Upper lobe of right lung (tissue), 1 donor: ENCODE results near the gene DTWD2. TPM values are rescaled to one million over a fixed set of nuclear protein-coding genes. Genes with fewer than 3 reads are reported as not detected.
A peak's percentile ranks its signal among the peaks of the same experiment; 100 is the strongest.

Experiments used
- ATAC-seq: fragments of 200-7000 bp; cut with Tn5 transposase; one replicate; pipeline ENCODE4 v1.9.1; 2020; ENCODE audit warnings: mild to moderate bottlenecking, moderate library complexity
- DNase-seq: peaks from one replicate; pipeline ENCODE4 v3.0.0-alpha.2; 2020
- H3K27ac ChIP-seq: fragments of 200-600 bp; one replicate; pipeline ENCODE4 v1.8.0; 2022
- H3K27me3 ChIP-seq: fragments of 200-600 bp; one replicate; pipeline ENCODE4 v1.8.0; 2022; ENCODE audit warnings: mild to moderate bottlenecking
- H3K36me3 ChIP-seq: fragments of 200-600 bp; one replicate; pipeline ENCODE4 v1.8.0; 2022
- H3K4me1 ChIP-seq: fragments of 200-600 bp; one replicate; pipeline ENCODE4 v1.8.0; 2022
- H3K4me3 ChIP-seq: fragments of 200-600 bp; one replicate; pipeline ENCODE4 v1.8.0; 2022; ENCODE audit warnings: mild to moderate bottlenecking
- H3K9me3 ChIP-seq: fragments of 200-600 bp; one replicate; pipeline ENCODE4 v1.8.0; 2022
- CTCF ChIP-seq: fragments of 200-600 bp; IDR thresholded peaks from one replicate; pipeline ENCODE4 v1.8.0; 2022; ENCODE audit warnings: antibody characterized with exemption
- intact Hi-C: fragments of 100-400 bp; cut with DNase I; formaldehyde crosslinking; loops from one replicate; pipeline ENCODE4 v1.11.0; 2022
- total RNA-seq: library from RNA; stranded (reverse); fragmentation: NEBNext Ultra II Directional; extraction: Animal tissue kit (Norgen Biotek cat#: 25700); gene quantifications from one replicate; pipeline ENCODE4 v1.2.1, GENCODE V29; 2021
- donor health status: DM: no; HTN: yes; CAD: no; lungs with severe emphysema.

Gene DTWD2
- total RNA-seq, 1 donor from 2014 or later = 8.5 TPM

GRCh38 chr5:118796081-118796480 lies 192.3 kb downstream of the DTWD2 start:
- H3K4me3 ChIP-seq = no peak overlapping the region
- intact Hi-C loops = no loop called here
- no peak overlapping the region for H3K27ac ChIP-seq
- DNase-seq (no peak), ATAC-seq (no peak)
- peaks cover 8% of the 10 kb centered on the region for H3K4me1 ChIP-seq
- no peaks in the 10 kb centered on the region for H3K36me3 ChIP-seq
- H3K9me3 ChIP-seq = no peaks in the 10 kb centered on the region
- TF ChIP-seq CTCF = no peak
- H3K27me3 ChIP-seq = no peaks in the 10 kb centered on the region

- no peak overlapping the region for H3K4me3 ChIP-seq
- no peak for ATAC-seq
- no peak for DNase-seq
- H3K36me3 ChIP-seq = no peaks in the 10 kb centered on the region
- TF ChIP-seq CTCF = no peak
- intact Hi-C loops = no loop called here
- H3K27ac ChIP-seq = no peak overlapping the region
- peaks cover 8% of the 10 kb centered on the region for H3K4me1 ChIP-seq
- no peaks in the 10 kb centered on the region for H3K9me3 ChIP-seq
- H3K27me3 ChIP-seq = no peaks in the 10 kb centered on the region
Measured at GRCh38 chr5:118794281-118794680, 194.1 kb downstream of the DTWD2 start.

- Histone ChIP-seq H3K36me3 (no peaks in the 10 kb centered on the region), H3K27me3 (no peaks in the 10 kb centered on the region), H3K4me3 (no peak overlapping the region), H3K27ac (no peak overlapping the region), H3K9me3 (no peaks in the 10 kb centered on the region), H3K4me1 (peaks cover 8% of the 10 kb centered on the region)
- ATAC-seq (no peak), DNase-seq (no peak)
- no peak for TF ChIP-seq CTCF
- intact Hi-C loops = no loop called here
Measured at GRCh38 chr5:118793652-118794051, 194.7 kb downstream of the DTWD2 start.

- Histone ChIP-seq H3K9me3 (no peaks in the 10 kb centered on the region), H3K4me3 (no peak overlapping the region), H3K27me3 (no peaks in the 10 kb centered on the region), H3K4me1 (peaks cover 8% of the 10 kb centered on the region), H3K27ac (no peak overlapping the region), H3K36me3 (no peaks in the 10 kb centered on the region)
- DNase-seq (no peak), ATAC-seq (no peak)
- intact Hi-C loops = no loop called here
- no peak for TF ChIP-seq CTCF
Measured at GRCh38 chr5:118793091-118793490, 195.3 kb downstream of the DTWD2 start.

GRCh38 chr5:118791926-118792734 lies 196.2 kb downstream of the DTWD2 start:
- Histone ChIP-seq H3K36me3 (no peaks in the 10 kb centered on the region), H3K4me1 (peaks cover 8% of the 10 kb centered on the region), H3K9me3 (no peaks in the 10 kb centered on the region), H3K27ac (peak overlapping the region; percentile 55), H3K4me3 (peak overlapping the region; percentile 22), H3K27me3 (no peaks in the 10 kb centered on the region)
- ATAC-seq = peak; percentile 92
- no peak for DNase-seq
- intact Hi-C loops = no loop called here
- peak; percentile 89 for TF ChIP-seq CTCF
